ENCODE data around the gene SLC30A4.
"Not testable (repeated sequence)": the region's sequence is repeated elsewhere in the genome, so short reads cannot be mapped to it uniquely, and the experiment has no call there.

The SLC30A4 gene

GRCh38 chr15:45522328-45523165 lies at the start of gene SLC30A4:
Gene SLC30A4 (minus strand): TSS chr15:45522755. CDS start chr15:45522354, 401 bp downstream.
- peak; percentile 32 to 54 for DNase-seq (ENCODE audit: low read depth in 2 of 2, low spot score in 1 of 2)

- no peak for DNase-seq (ENCODE audit: low read depth in 2 of 2, low spot score in 1 of 2)
These were observed 33.5 kb upstream of the SLC30A4 start for GRCh38 chr15:45555934-45556608.

GRCh38 chr15:45551676-45552075 lies 29.1 kb upstream of the SLC30A4 start:
- DNase-seq (ENCODE audit: low read depth in 2 of 2, low spot score in 1 of 2) = no peak

GRCh38 chr15:45550436-45550835 lies 27.9 kb upstream of the SLC30A4 start:
- DNase-seq (ENCODE audit: low read depth in 2 of 2, low spot score in 1 of 2) = no peak

GRCh38 chr15:45549541-45550220 lies 27.1 kb upstream of the SLC30A4 start:
- no peak for DNase-seq (ENCODE audit: low read depth in 2 of 2, low spot score in 1 of 2)

GRCh38 chr15:45548753-45549520 lies 26.4 kb upstream of the SLC30A4 start:
- DNase-seq (ENCODE audit: low read depth in 2 of 2, low spot score in 1 of 2) = no peak

GRCh38 chr15:45546789-45547188 lies 24.2 kb upstream of the SLC30A4 start:
- no peak for DNase-seq (ENCODE audit: low read depth in 2 of 2, low spot score in 1 of 2)

GRCh38 chr15:45544266-45545023 lies 21.9 kb upstream of the SLC30A4 start:
- DNase-seq (ENCODE audit: low read depth in 2 of 2, low spot score in 1 of 2) = no peak

- no peak for DNase-seq (ENCODE audit: low read depth in 2 of 2, low spot score in 1 of 2)
These were observed 20.5 kb upstream of the SLC30A4 start for GRCh38 chr15:45543051-45543450.

GRCh38 chr15:45540531-45540930 lies 18.0 kb upstream of the SLC30A4 start:
- no peak for DNase-seq (ENCODE audit: low read depth in 2 of 2, low spot score in 1 of 2)

- no peak for DNase-seq (ENCODE audit: low read depth in 2 of 2, low spot score in 1 of 2)
These were observed 17.1 kb upstream of the SLC30A4 start for GRCh38 chr15:45539680-45540079.

- DNase-seq (ENCODE audit: low read depth in 2 of 2, low spot score in 1 of 2) = no peak
These were observed 14.4 kb upstream of the SLC30A4 start for GRCh38 chr15:45536934-45537333.

GRCh38 chr15:45535486-45536042 lies 13.0 kb upstream of the SLC30A4 start:
- no peak for DNase-seq (ENCODE audit: low read depth in 2 of 2, low spot score in 1 of 2)

GRCh38 chr15:45534821-45535220 lies 12.3 kb upstream of the SLC30A4 start:
- no peak for DNase-seq (ENCODE audit: low read depth in 2 of 2, low spot score in 1 of 2)

GRCh38 chr15:45532892-45533291 lies 10.3 kb upstream of the SLC30A4 start:
- not testable (repeated sequence) for DNase-seq (ENCODE audit: low read depth in 2 of 2, low spot score in 1 of 2)

GRCh38 chr15:45529613-45530012 lies 7.1 kb upstream of the SLC30A4 start:
- DNase-seq (ENCODE audit: low read depth in 2 of 2, low spot score in 1 of 2) = no peak

- DNase-seq (ENCODE audit: low read depth in 2 of 2, low spot score in 1 of 2) = no peak
These were observed 4.5 kb upstream of the SLC30A4 start for GRCh38 chr15:45527086-45527485.

- no peak for DNase-seq (ENCODE audit: low read depth in 2 of 2, low spot score in 1 of 2)
These were observed 558 bp upstream of the SLC30A4 start for GRCh38 chr15:45523166-45523460.

GRCh38 chr15:45521596-45522327 lies 793 bp downstream of the SLC30A4 start:
- no peak for DNase-seq (ENCODE audit: low read depth in 2 of 2, low spot score in 1 of 2)
